Activated CD4-positive, CD25-positive, alpha-beta regulatory T cell treated with anti-CD3 and anti-CD28 coated beads, Interleukin-2, amount 50 U/mL, for 72 hours (primary cell): ENCODE results near the gene FAT2.
"Not testable (repeated sequence)": the region's sequence is repeated elsewhere in the genome, so short reads cannot be mapped to it uniquely, and the experiment has no call there.

Experiments
- DNase-seq: peaks from one replicate; pipeline ENCODE4 v3.0.0; 2021

The FAT2 gene

GRCh38 chr5:151581347-151581746 is 9.8 kb downstream of the FAT2 start:
- no peak for DNase-seq

- no peak for DNase-seq
These were observed 10.3 kb downstream of the FAT2 start for GRCh38 chr5:151580858-151581257.

- DNase-seq, result no peak
These were observed 10.9 kb downstream of the FAT2 start for GRCh38 chr5:151580239-151580638.

GRCh38 chr5:151579146-151579545 is 12.0 kb downstream of the FAT2 start:
- DNase-seq, result not testable (repeated sequence)

- DNase-seq, result no peak
These were observed 12.7 kb downstream of the FAT2 start for GRCh38 chr5:151578326-151579025.

- DNase-seq, result no peak
These were observed 13.6 kb downstream of the FAT2 start for GRCh38 chr5:151577566-151577965.

- no peak for DNase-seq
These were observed 16.6 kb downstream of the FAT2 start for GRCh38 chr5:151574444-151574996.

DNA sequence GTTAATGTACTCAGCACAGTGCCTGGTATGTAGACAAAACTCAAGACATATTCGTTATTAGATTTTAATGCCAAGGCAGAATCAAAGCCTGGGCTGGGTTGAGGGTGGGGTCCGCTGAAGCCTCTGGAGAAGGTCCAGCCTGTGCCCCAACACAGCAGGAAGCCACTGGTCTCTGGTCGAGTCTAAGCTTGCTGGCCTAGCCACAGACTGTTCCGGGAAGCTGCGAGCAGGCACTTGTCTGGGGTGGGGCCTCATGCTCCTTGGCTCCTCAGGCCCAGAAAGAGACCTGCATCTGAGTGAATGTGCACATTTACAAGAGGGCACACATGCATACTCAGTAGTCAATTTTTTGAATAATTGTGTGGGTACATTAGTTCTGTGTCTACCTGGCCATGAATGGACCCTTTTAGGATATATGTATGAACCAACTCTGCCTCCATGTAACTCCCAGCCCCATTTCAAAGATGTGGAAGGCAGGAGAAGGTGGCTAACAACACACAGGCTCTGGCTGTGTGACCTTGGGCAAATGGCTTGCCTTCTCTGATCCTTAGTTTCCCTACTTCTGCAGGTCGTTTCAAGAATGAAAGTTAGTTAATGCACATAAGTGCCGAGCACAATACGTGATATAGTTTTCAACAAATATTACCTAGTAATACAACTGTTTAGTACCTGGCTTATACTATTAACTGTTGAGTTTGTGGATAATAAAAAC is 18.3 kb downstream of the FAT2 start:
- no peak for DNase-seq

DNA sequence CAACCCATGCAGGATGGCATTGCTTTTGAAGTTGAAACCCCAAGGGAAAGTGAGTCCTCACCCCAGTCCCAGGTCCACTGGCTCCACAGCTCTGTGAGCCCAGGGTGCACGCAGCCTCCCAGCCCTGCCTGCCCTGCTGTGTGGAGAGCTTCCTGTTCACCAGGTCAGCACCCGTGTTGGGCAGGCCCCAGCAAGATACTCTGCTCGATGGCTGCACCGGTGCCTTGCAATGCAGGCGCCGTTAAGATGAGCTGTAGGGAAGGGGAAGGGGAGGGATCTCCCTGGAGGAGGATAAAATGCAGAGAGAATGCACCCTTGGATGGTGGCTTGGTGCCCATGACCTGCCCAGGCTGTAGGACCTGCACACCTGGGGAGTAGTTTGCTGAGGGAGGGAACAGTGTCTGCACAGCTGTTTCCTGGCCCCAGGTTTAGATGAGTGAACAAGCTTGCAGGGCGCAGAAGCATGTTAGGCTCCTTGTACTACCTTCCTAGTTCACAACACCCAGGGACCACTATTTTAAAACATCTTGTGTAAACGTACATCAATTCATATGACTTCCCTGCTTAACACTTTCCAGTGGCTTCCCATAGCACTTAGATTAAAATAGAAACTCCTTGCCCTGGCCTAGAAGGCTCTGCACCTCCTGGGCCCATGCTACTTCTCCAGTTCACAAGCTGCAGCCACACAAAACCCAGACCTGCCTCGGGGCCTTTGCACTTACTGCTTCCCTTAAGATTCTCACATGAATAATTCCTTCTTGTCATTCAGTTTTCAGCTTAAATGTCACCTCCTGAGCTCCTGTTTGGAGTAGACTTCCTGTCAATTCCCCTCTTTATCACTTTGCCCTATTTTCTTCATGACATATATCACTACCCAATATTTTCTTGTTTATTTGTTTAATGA is 19.6 kb downstream of the FAT2 start:
- no peak for DNase-seq

DNA sequence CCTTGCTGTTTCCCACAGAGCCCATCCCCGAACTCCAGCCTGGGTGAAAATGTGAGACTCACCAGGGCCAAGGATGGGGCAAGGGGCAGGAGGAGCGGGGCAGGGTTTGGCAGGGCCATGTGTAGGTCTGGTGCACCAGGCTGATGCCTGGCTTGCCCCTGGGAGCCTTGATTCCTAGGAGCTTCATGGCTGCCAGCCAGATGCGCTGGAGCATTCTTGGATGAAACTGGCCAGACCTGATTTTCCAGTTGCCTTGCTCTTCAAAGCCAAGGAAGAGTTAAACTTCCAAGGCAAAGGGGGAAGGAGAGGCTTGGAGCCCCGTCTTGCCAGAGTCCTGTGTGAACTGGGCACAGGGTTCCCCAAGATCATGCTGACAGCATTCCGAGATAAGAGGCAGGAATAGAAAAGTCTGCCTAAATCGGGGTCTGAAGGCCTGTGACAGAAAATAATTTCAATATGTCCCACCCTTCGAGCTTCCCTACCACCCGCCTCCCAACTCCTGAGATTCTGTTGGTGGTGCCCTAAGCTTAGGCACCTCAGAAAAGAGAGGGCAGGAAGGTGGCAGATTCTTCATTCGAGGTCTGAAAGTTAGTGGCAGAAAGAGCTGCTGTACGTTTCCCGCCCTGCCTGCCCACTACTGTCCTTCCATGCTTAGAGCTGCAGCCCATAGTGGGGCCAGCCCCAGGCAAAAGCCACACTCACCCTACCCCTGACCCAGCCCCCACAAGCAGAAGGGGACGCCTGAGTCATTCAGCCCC is 20.4 kb downstream of the FAT2 start:
- no peak for DNase-seq

DNA sequence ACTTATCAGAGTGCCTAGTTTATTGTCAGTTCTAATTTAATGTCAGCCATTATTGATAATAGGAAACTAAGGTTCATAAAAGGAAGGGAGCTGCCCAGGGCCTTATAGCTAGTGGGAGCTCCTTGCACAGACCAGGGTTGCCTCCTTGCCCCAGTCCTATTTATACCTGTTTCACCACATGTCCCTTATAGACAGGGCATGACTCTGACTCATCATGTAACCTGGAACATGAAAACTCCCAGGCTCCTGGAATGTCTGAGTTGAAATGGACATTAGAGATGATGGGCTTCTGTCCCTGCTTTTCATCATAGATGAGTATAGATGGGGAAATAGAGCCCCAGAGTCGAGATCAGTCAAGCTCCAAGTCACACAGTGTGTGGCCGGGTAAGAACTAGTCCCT is 21.1 kb downstream of the FAT2 start:
- no peak for DNase-seq

- no peak for DNase-seq
These were observed 21.7 kb downstream of the FAT2 start for GRCh38 chr5:151569132-151570046.

DNA sequence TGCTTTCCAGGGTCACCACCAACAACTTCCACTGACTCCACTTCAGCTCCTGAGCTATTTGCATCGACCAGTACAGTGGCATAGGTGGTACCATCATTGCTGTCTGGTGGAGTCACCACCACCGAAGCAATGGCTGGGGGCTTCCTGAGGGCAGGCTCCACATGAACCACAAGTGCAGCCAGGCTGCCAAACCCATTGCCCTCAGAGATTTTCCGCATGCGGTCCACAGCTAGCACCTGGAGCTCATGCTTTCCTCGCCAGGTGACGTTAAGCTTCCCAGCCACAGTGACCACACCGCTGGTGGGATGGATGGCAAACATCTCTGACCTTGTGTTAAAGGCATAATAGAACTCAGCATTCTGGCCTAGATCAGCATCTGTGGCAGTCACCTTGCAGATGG is 23.1 kb downstream of the FAT2 start:
- DNase-seq, result no peak

DNA sequence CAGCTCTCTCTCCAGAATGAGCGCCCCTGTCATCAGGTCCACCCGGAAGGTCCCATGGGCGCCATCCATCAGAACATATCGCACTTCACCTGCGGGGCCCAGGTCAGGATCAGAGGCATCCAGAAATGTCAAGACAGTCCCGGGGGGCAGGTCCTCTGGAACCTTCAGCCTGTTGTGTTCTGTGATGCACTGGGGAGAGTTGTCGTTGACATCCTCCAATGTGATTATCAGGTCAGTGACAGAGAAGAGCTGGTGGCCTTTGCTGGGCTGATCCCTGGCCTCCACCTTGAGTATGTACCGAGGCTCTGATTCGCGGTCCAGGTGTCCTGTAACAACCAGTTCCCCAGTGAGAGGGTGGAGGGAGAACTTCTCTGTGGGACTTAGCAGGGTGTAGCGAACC is 25.2 kb downstream of the FAT2 start:
- no peak for DNase-seq

GRCh38 chr5:151562019-151562707 is 29.0 kb downstream of the FAT2 start:
- DNase-seq, result no peak

- DNase-seq, result no peak
These were observed 33.2 kb downstream of the FAT2 start for GRCh38 chr5:151557951-151558350.

- DNase-seq, result no peak
These were observed 33.7 kb downstream of the FAT2 start for GRCh38 chr5:151557466-151557865.

GRCh38 chr5:151556806-151557205 is 34.3 kb downstream of the FAT2 start:
- DNase-seq, result no peak

- DNase-seq, result no peak
These were observed 35.2 kb downstream of the FAT2 start for GRCh38 chr5:151555760-151556576.

GRCh38 chr5:151553695-151554094 is 37.4 kb downstream of the FAT2 start:
- no peak for DNase-seq
